Testis (tissue), 3 donors: ENCODE results near the gene PARK7. TPM values are rescaled to one million over a fixed set of nuclear protein-coding genes. Genes with fewer than 3 reads are reported as not detected.

Source experiments
- DNase-seq: peaks from one replicate; pipeline ENCODE4 v3.0.0-alpha.2; 2019
- H3K27ac ChIP-seq, 2 donors: fragments of 200-600 bp; sonication (generic); one replicate each; pipeline ENCODE4 v1.5.1; 2019
- H3K27me3 ChIP-seq: fragments of 200-600 bp; sonication (generic); one replicate; pipeline ENCODE4 v1.5.1; 2019
- H3K36me3 ChIP-seq: fragments of 200-600 bp; sonication (generic); one replicate; pipeline ENCODE4 v1.5.1; 2017; ENCODE audit warnings: low read depth; ENCODE audit errors: missing control alignments
- H3K4me1 ChIP-seq: fragments of 200-600 bp; sonication (generic); one replicate; pipeline ENCODE4 v1.5.1; 2019
- H3K4me3 ChIP-seq, 2 donors: fragments of 200-600 bp; sonication (generic); one replicate each; pipeline ENCODE4 v1.5.1; 2017 to 2019
- H3K9me3 ChIP-seq: fragments of 200-600 bp; sonication (generic); one replicate; pipeline ENCODE4 v1.5.1; 2017
- CTCF ChIP-seq, 3 experiments: fragments of 450-650 bp in 2 of 3; fragments of 200-600 bp in 1 of 3; sonication (generic) in 1 of 3; IDR thresholded peaks; one replicate each; pipeline ENCODE4 v1.5.1; 2016 to 2019; ENCODE audit warnings: antibody characterized with exemption in 3 of 3, mild to moderate bottlenecking in 2 of 3, moderate library complexity in 1 of 3
- POLR2A ChIP-seq: fragments of 450-650 bp; IDR thresholded peaks from one replicate; pipeline ENCODE4 v1.6.1; 2017; ENCODE audit warnings: antibody characterized with exemption, mild to moderate bottlenecking, moderate library complexity
- WGBS, 2 donors: methylation state at CpG; one replicate each; pipeline ENCODE4 v1.1.5; 2018; 5-methylcytosine and 5-hydroxymethylcytosine counted together
- intact Hi-C: fragments of 100-400 bp; cut with DNase I; formaldehyde crosslinking; loops from one replicate; pipeline ENCODE4 v1.15.1; 2023; ENCODE audit warnings: low total_unique reads
- polyA plus RNA-seq: library from polyadenylated mRNA; stranded (reverse); fragments of 350-450 nt; fragmentation: Illumina TruSeq; extraction: RNeasy Lipid Tissue Mini Kit (QIAGEN cat#74804); gene quantifications from one replicate; pipeline ENCODE4 v1.2.3, GENCODE V29; 2014; ENCODE audit warnings: low read depth, low replicate concordance; ENCODE audit not compliant: insufficient read depth
- total RNA-seq, 2 donors: library from RNA; depleted of rRNA; stranded (reverse); fragments of >200 nt; gene quantifications; one replicate each; pipeline ENCODE4 v1.2.3, GENCODE V29; 2016

Gene PARK7
- total and polyA plus RNA-seq, 3 donors from 2014 or later, result 110 to 281 (median 129) TPM

GRCh38 chr1:8024329-8024728 is 62.8 kb downstream of the PARK7 start:
- H3K4me3 ChIP-seq, result peak overlapping the region; percentile 85 to 91
- no peak for TF ChIP-seq POLR2A
- TF ChIP-seq CTCF (IDR thresholded peaks at IDR 0.05), result no peak
- no peaks in the 10 kb centered on the region for H3K36me3 ChIP-seq
- intact Hi-C loops, result loop anchor here (10.0 kb wide), 1 partner anchor 290 kb away; the partner anchor contains the start of gene SLC45A1
- peaks cover 29% of the 10 kb centered on the region for H3K4me1 ChIP-seq
- no peak for DNase-seq
- no peaks in the 10 kb centered on the region for H3K27me3 ChIP-seq
- no peaks in the 10 kb centered on the region for H3K9me3 ChIP-seq
- H3K27ac ChIP-seq, result peak overlapping the region in 1 of 2 donors; percentile 89
- WGBS, 2 donors, result 60 to 79% methylated on average over 3 of the region's 3 CpGs

- intact Hi-C loops, result loop anchor here (10.0 kb wide), 1 partner anchor 290 kb away; the partner anchor contains the start of gene SLC45A1
- H3K27ac ChIP-seq, result peak overlapping the region; percentile 89 to 91
- no peak for DNase-seq
- TF ChIP-seq CTCF (IDR thresholded peaks at IDR 0.05) (no peak), POLR2A (no peak)
- peak overlapping the region; percentile 85 to 91 for H3K4me3 ChIP-seq
- no peaks in the 10 kb centered on the region for H3K27me3 ChIP-seq
- WGBS, 2 donors, result 3 to 5% methylated on average over 19 of the region's 19 CpGs
- no peaks in the 10 kb centered on the region for H3K9me3 ChIP-seq
- no peaks in the 10 kb centered on the region for H3K36me3 ChIP-seq
- H3K4me1 ChIP-seq, result peaks cover 29% of the 10 kb centered on the region
Measured at GRCh38 chr1:8025061-8025670, 63.7 kb downstream of the PARK7 start.

- Histone ChIP-seq H3K4me3 (peak overlapping the region; percentile 85 to 91), H3K27ac (peak overlapping the region; percentile 89 to 91), H3K36me3 (no peaks in the 10 kb centered on the region), H3K27me3 (no peaks in the 10 kb centered on the region), H3K4me1 (peaks cover 29% of the 10 kb centered on the region), H3K9me3 (no peaks in the 10 kb centered on the region)
- intact Hi-C loops, result loop anchor here (10.0 kb wide), 1 partner anchor 289 kb away; the partner anchor contains the start of gene SLC45A1
- WGBS, 2 donors, result 0% methylated on average over 1 to 13 of the region's 69 CpGs
- TF ChIP-seq CTCF (IDR thresholded peaks at IDR 0.05) (no peak), POLR2A (no peak)
- no peak for DNase-seq
Measured at GRCh38 chr1:8025671-8026144, 64.2 kb downstream of the PARK7 start.

- Histone ChIP-seq H3K27ac (peak within 1 kb of the TSS; percentile 89 to 91), H3K36me3 (no peaks in the 10 kb centered on the region), H3K4me1 (peaks cover 29% of the 10 kb centered on the region), H3K9me3 (no peaks in the 10 kb centered on the region), H3K27me3 (no peaks in the 10 kb centered on the region), H3K4me3 (peak within 1 kb of the TSS; percentile 85 to 91)
- intact Hi-C loops, result loop anchor here (10.0 kb wide), 1 partner anchor 288 kb away; the partner anchor contains the start of gene SLC45A1
- peak; percentile 95 for DNase-seq
- WGBS, 2 donors, result 9 to 14% methylated on average over 29 to 54 of the region's 98 CpGs
- TF ChIP-seq CTCF (IDR thresholded peaks at IDR 0.05), result no peak
- TF ChIP-seq POLR2A, result peak; percentile 99
Measured at GRCh38 chr1:8026153-8026975, 64.9 kb downstream of the PARK7 start, which contains the start of gene ERRFI1. ERRFI1 (minus strand) TSS chr1:8026309; CDS start chr1:8015619, 10,690 bp downstream.
